ENCODE measurements around the gene FOSL1. TPM values are rescaled to one million over a fixed set of nuclear protein-coding genes. Genes with fewer than 3 reads are reported as not detected.

The FOSL1 gene
- total and polyA plus RNA-seq, 2 experiments from 2014 or later, result 14.6 to 17.1 TPM

DNA sequence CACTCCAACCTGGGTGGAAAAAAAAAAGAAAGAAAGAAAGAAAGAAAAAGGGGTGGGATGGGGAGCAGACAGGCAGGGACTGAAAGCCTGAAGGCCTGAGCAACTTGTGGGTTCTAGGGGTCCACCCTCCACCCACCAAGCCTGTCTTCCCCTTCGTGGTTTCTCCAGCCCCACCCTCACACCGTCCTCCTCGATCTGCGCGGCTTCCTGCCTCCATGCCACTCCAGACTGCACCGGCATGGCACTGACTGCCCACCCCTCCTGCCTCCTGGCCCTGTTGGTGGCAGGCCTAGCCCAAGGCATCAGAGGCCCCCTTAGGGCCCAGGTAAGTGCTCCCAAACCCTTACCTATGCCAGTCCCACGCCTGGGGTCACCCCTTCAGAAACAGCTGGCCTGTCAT, 20.6 kb downstream of the FOSL1 start, which contains the start of gene CTSW:
CTSW (plus strand) TSS at position 221 of the 400 bp plus-strand sequence; CDS start at position 239, 18 bp downstream.
- DNase-seq (ENCODE audit: low spot score) (no peak), ATAC-seq (no peak)
- H3K4me2 ChIP-seq, result no peak within 1 kb of the TSS
- peaks cover 18% of the 10 kb centered on the region for H3K36me3 Mint-ChIP-seq (ENCODE audit: low read depth)
- no peaks in the 10 kb centered on the region for H3K9me3 Mint-ChIP-seq
- no peak within 1 kb of the TSS for H3K27ac ChIP-seq (ENCODE audit: low read depth)
- no peak within 1 kb of the TSS; the same call in 2 of the 3 replicates for H3K4me3 Mint-ChIP-seq
- H3K4me1 Mint-ChIP-seq, result peaks cover 3% of the 10 kb centered on the region
- H3K4me3 ChIP-seq, result no peak within 1 kb of the TSS
- H3K27ac Mint-ChIP-seq, result no peak within 1 kb of the TSS; the same call in 1 of the 2 replicates
- H3K27me3 ChIP-seq (ENCODE audit: insufficient read depth), result no peaks in the 10 kb centered on the region
- H3F3A ChIP-seq (replicated peaks; ENCODE audit: low read depth), result 0 out of 2 replicates have a peak, but pooled peaks cover 4% of the 10 kb centered on the region
- no peaks in the 10 kb centered on the region for H3K79me2 ChIP-seq (replicated peaks; ENCODE audit: insufficient read depth)
- no peaks in the 10 kb centered on the region for H3K4me1 ChIP-seq (ENCODE audit: insufficient read depth)
- H2AFZ ChIP-seq, result no peak within 1 kb of the TSS
- peaks cover 7% of the 10 kb centered on the region; the same call in 1 of the 2 replicates for H3K36me3 ChIP-seq (ENCODE audit: insufficient read depth)
- H4K20me1 ChIP-seq (replicated peaks; ENCODE audit: insufficient read depth), result peaks cover 3% of the 10 kb centered on the region; the same call in 1 of the 2 replicates
- no peaks in the 10 kb centered on the region for H3K9me2 ChIP-seq (ENCODE audit: insufficient read depth)
- TF ChIP-seq EZH2 (IDR thresholded peaks at IDR 0.05; ENCODE audit: low read depth, unreplicated experiment) (no peak), CREB1 (CRISPR knock-in tag; IDR thresholded peaks at IDR 0.05; ENCODE audit: low read depth) (no peak), POLR2AphosphoS5 (IDR thresholded peaks at IDR 0.05; ENCODE audit: low read depth) (no peak), ZNF114 (CRISPR knock-in tag; IDR thresholded peaks at IDR 0.05) (no peak), EZH2phosphoT487 (IDR thresholded peaks at IDR 0.05; ENCODE audit: unreplicated experiment) (no peak), NANOG (IDR thresholded peaks at IDR 0.05; ENCODE audit: borderline replicate concordance) (no peak), JUNB (IDR thresholded peaks at IDR 0.05; ENCODE audit: unreplicated experiment) (no peak), ZNF331 (CRISPR knock-in tag; IDR thresholded peaks at IDR 0.05; ENCODE audit: low read depth) (no peak), STAT1 (IDR thresholded peaks at IDR 0.05; ENCODE audit: unreplicated experiment) (no peak)
- TF ChIP-seq, protein P1, sequence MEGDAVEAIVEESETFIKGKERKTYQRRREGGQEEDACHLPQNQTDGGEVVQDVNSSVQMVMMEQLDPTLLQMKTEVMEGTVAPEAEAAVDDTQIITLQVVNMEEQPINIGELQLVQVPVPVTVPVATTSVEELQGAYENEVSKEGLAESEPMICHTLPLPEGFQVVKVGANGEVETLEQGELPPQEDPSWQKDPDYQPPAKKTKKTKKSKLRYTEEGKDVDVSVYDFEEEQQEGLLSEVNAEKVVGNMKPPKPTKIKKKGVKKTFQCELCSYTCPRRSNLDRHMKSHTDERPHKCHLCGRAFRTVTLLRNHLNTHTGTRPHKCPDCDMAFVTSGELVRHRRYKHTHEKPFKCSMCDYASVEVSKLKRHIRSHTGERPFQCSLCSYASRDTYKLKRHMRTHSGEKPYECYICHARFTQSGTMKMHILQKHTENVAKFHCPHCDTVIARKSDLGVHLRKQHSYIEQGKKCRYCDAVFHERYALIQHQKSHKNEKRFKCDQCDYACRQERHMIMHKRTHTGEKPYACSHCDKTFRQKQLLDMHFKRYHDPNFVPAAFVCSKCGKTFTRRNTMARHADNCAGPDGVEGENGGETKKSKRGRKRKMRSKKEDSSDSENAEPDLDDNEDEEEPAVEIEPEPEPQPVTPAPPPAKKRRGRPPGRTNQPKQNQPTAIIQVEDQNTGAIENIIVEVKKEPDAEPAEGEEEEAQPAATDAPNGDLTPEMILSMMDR (conservative IDR thresholded peaks at IDR 0.05; ENCODE audit: low read depth in 2 of 2), result no peak
- TF ChIP-seq, protein P2, sequence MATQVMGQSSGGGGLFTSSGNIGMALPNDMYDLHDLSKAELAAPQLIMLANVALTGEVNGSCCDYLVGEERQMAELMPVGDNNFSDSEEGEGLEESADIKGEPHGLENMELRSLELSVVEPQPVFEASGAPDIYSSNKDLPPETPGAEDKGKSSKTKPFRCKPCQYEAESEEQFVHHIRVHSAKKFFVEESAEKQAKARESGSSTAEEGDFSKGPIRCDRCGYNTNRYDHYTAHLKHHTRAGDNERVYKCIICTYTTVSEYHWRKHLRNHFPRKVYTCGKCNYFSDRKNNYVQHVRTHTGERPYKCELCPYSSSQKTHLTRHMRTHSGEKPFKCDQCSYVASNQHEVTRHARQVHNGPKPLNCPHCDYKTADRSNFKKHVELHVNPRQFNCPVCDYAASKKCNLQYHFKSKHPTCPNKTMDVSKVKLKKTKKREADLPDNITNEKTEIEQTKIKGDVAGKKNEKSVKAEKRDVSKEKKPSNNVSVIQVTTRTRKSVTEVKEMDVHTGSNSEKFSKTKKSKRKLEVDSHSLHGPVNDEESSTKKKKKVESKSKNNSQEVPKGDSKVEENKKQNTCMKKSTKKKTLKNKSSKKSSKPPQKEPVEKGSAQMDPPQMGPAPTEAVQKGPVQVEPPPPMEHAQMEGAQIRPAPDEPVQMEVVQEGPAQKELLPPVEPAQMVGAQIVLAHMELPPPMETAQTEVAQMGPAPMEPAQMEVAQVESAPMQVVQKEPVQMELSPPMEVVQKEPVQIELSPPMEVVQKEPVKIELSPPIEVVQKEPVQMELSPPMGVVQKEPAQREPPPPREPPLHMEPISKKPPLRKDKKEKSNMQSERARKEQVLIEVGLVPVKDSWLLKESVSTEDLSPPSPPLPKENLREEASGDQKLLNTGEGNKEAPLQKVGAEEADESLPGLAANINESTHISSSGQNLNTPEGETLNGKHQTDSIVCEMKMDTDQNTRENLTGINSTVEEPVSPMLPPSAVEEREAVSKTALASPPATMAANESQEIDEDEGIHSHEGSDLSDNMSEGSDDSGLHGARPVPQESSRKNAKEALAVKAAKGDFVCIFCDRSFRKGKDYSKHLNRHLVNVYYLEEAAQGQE (IDR thresholded peaks at IDR 0.05; ENCODE audit: unreplicated experiment), result no peak
- TF ChIP-seq, protein P3, sequence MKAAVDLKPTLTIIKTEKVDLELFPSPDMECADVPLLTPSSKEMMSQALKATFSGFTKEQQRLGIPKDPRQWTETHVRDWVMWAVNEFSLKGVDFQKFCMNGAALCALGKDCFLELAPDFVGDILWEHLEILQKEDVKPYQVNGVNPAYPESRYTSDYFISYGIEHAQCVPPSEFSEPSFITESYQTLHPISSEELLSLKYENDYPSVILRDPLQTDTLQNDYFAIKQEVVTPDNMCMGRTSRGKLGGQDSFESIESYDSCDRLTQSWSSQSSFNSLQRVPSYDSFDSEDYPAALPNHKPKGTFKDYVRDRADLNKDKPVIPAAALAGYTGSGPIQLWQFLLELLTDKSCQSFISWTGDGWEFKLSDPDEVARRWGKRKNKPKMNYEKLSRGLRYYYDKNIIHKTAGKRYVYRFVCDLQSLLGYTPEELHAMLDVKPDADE (IDR thresholded peaks at IDR 0.05), result no peak
- TF ChIP-seq, protein P4, sequence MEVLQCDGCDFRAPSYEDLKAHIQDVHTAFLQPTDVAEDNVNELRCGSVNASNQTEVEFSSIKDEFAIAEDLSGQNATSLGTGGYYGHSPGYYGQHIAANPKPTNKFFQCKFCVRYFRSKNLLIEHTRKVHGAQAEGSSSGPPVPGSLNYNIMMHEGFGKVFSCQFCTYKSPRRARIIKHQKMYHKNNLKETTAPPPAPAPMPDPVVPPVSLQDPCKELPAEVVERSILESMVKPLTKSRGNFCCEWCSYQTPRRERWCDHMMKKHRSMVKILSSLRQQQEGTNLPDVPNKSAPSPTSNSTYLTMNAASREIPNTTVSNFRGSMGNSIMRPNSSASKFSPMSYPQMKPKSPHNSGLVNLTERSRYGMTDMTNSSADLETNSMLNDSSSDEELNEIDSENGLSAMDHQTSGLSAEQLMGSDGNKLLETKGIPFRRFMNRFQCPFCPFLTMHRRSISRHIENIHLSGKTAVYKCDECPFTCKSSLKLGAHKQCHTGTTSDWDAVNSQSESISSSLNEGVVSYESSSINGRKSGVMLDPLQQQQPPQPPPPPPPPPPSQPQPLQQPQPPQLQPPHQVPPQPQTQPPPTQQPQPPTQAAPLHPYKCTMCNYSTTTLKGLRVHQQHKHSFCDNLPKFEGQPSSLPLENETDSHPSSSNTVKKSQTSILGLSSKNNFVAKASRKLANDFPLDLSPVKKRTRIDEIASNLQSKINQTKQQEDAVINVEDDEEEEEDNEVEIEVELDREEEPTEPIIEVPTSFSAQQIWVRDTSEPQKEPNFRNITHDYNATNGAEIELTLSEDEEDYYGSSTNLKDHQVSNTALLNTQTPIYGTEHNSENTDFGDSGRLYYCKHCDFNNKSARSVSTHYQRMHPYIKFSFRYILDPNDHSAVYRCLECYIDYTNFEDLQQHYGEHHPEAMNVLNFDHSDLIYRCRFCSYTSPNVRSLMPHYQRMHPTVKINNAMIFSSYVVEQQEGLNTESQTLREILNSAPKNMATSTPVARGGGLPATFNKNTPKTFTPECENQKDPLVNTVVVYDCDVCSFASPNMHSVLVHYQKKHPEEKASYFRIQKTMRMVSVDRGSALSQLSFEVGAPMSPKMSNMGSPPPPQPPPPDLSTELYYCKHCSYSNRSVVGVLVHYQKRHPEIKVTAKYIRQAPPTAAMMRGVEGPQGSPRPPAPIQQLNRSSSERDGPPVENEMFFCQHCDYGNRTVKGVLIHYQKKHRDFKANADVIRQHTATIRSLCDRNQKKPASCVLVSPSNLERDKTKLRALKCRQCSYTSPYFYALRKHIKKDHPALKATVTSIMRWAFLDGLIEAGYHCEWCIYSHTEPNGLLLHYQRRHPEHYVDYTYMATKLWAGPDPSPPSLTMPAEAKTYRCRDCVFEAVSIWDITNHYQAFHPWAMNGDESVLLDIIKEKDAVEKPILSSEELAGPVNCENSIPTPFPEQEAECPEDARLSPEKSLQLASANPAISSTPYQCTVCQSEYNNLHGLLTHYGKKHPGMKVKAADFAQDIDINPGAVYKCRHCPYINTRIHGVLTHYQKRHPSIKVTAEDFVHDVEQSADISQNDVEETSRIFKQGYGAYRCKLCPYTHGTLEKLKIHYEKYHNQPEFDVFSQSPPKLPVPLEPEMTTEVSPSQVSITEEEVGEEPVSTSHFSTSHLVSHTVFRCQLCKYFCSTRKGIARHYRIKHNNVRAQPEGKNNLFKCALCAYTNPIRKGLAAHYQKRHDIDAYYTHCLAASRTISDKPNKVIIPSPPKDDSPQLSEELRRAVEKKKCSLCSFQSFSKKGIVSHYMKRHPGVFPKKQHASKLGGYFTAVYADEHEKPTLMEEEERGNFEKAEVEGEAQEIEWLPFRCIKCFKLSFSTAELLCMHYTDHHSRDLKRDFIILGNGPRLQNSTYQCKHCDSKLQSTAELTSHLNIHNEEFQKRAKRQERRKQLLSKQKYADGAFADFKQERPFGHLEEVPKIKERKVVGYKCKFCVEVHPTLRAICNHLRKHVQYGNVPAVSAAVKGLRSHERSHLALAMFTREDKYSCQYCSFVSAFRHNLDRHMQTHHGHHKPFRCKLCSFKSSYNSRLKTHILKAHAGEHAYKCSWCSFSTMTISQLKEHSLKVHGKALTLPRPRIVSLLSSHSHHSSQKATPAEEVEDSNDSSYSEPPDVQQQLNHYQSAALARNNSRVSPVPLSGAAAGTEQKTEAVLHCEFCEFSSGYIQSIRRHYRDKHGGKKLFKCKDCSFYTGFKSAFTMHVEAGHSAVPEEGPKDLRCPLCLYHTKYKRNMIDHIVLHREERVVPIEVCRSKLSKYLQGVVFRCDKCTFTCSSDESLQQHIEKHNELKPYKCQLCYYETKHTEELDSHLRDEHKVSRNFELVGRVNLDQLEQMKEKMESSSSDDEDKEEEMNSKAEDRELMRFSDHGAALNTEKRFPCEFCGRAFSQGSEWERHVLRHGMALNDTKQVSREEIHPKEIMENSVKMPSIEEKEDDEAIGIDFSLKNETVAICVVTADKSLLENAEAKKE (CRISPR knock-in tag; IDR thresholded peaks at IDR 0.05), result no peak
- peaks cover 18% of the 10 kb centered on the region for H3K27me3 Mint-ChIP-seq (ENCODE audit: insufficient read depth, low read depth, poor library complexity)

All from GM23338 (cell line).